ENCODE results near the gene AURKAIP1.
"Not testable (repeated sequence)": the region's sequence is repeated elsewhere in the genome, so short reads cannot be mapped to it uniquely, and the experiment has no call there.

Gene AURKAIP1

GRCh38 chr1:1418464-1419362, 43.7 kb upstream of the AURKAIP1 start:
- DNase-seq (ENCODE audit: low read depth in 1 of 2, low spot score in 1 of 2) = no peak
- Histone ChIP-seq H3K4me3 (replicated peaks; ENCODE audit: insufficient read depth, low read length) (no peak overlapping the region), H3K27me3 (ENCODE audit: insufficient read depth, poor library complexity, severe bottlenecking) (no peaks in the 10 kb centered on the region), H3K27ac (replicated peaks) (no peak overlapping the region)
- TF ChIP-seq, protein P1, sequence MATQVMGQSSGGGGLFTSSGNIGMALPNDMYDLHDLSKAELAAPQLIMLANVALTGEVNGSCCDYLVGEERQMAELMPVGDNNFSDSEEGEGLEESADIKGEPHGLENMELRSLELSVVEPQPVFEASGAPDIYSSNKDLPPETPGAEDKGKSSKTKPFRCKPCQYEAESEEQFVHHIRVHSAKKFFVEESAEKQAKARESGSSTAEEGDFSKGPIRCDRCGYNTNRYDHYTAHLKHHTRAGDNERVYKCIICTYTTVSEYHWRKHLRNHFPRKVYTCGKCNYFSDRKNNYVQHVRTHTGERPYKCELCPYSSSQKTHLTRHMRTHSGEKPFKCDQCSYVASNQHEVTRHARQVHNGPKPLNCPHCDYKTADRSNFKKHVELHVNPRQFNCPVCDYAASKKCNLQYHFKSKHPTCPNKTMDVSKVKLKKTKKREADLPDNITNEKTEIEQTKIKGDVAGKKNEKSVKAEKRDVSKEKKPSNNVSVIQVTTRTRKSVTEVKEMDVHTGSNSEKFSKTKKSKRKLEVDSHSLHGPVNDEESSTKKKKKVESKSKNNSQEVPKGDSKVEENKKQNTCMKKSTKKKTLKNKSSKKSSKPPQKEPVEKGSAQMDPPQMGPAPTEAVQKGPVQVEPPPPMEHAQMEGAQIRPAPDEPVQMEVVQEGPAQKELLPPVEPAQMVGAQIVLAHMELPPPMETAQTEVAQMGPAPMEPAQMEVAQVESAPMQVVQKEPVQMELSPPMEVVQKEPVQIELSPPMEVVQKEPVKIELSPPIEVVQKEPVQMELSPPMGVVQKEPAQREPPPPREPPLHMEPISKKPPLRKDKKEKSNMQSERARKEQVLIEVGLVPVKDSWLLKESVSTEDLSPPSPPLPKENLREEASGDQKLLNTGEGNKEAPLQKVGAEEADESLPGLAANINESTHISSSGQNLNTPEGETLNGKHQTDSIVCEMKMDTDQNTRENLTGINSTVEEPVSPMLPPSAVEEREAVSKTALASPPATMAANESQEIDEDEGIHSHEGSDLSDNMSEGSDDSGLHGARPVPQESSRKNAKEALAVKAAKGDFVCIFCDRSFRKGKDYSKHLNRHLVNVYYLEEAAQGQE (IDR thresholded peaks at IDR 0.05; ENCODE audit: insufficient replicate concordance, low read depth) = no peak
- no peak for TF ChIP-seq SPI1 (IDR thresholded peaks at IDR 0.05; ENCODE audit: borderline replicate concordance, low read depth)
- TF ChIP-seq GABPA (IDR thresholded peaks at IDR 0.05; ENCODE audit: low read depth) = no peak
- TF ChIP-seq, protein P2, sequence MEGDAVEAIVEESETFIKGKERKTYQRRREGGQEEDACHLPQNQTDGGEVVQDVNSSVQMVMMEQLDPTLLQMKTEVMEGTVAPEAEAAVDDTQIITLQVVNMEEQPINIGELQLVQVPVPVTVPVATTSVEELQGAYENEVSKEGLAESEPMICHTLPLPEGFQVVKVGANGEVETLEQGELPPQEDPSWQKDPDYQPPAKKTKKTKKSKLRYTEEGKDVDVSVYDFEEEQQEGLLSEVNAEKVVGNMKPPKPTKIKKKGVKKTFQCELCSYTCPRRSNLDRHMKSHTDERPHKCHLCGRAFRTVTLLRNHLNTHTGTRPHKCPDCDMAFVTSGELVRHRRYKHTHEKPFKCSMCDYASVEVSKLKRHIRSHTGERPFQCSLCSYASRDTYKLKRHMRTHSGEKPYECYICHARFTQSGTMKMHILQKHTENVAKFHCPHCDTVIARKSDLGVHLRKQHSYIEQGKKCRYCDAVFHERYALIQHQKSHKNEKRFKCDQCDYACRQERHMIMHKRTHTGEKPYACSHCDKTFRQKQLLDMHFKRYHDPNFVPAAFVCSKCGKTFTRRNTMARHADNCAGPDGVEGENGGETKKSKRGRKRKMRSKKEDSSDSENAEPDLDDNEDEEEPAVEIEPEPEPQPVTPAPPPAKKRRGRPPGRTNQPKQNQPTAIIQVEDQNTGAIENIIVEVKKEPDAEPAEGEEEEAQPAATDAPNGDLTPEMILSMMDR (IDR thresholded peaks at IDR 0.05; ENCODE audit: insufficient read depth, low read length) = no peak
- no peak for TF ChIP-seq POLR2AphosphoS5 (IDR thresholded peaks at IDR 0.05; ENCODE audit: low read depth)

- H3K27ac ChIP-seq (replicated peaks); DNase-seq (ENCODE audit: low read depth in 1 of 2, low spot score in 1 of 2); H3K27me3 ChIP-seq (ENCODE audit: insufficient read depth, poor library complexity, severe bottlenecking); H3K4me3 ChIP-seq (replicated peaks; ENCODE audit: insufficient read depth, low read length): not testable (repeated sequence)
Measured at GRCh38 chr1:1417825-1418463, 42.9 kb upstream of the AURKAIP1 start.

- H3K27ac ChIP-seq (replicated peaks); H3K4me3 ChIP-seq (replicated peaks; ENCODE audit: insufficient read depth, low read length); H3K27me3 ChIP-seq (ENCODE audit: insufficient read depth, poor library complexity, severe bottlenecking); DNase-seq (ENCODE audit: low read depth in 1 of 2, low spot score in 1 of 2): not testable (repeated sequence)
Measured at GRCh38 chr1:1417396-1417795, 42.4 kb upstream of the AURKAIP1 start.

DNA sequence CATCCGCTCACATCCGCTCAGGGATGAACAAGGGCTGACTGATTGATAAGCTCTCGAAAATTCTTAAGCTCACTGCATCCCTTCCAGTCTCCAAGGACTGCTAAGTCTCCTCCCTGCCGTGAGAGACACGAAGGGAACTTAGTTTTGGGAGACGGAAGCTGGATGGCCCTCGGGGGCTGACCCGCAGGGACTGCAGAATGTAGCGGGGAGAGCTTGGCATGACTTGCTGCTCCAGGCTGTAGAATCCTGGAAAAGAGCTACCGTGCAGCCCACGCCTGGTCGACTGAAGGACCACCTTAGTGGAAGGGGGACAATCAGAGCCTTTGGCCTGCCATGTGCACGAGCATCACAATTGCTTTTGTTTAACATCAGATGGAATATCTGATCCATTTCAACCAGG, 40.7 kb upstream of the AURKAIP1 start:
- DNase-seq (ENCODE audit: low read depth in 1 of 2, low spot score in 1 of 2) = no peak
- TF ChIP-seq POLR2AphosphoS5 (IDR thresholded peaks at IDR 0.05; ENCODE audit: low read depth) (no peak), SPI1 (IDR thresholded peaks at IDR 0.05; ENCODE audit: borderline replicate concordance, low read depth) (no peak), GABPA (IDR thresholded peaks at IDR 0.05; ENCODE audit: low read depth) (no peak)
- TF ChIP-seq, protein P1 (IDR thresholded peaks at IDR 0.05; ENCODE audit: insufficient replicate concordance, low read depth) = no peak
- TF ChIP-seq, protein P2 (IDR thresholded peaks at IDR 0.05; ENCODE audit: insufficient read depth, low read length) = no peak
- no peak overlapping the region for H3K27ac ChIP-seq (replicated peaks)
- no peak overlapping the region for H3K4me3 ChIP-seq (replicated peaks; ENCODE audit: insufficient read depth, low read length)
- H3K27me3 ChIP-seq (ENCODE audit: insufficient read depth, poor library complexity, severe bottlenecking) = no peaks in the 10 kb centered on the region

GRCh38 chr1:1412311-1412902, 37.4 kb upstream of the AURKAIP1 start:
- not testable (repeated sequence) for DNase-seq (ENCODE audit: low read depth in 1 of 2, low spot score in 1 of 2); H3K27me3 ChIP-seq (ENCODE audit: insufficient read depth, poor library complexity, severe bottlenecking); H3K27ac ChIP-seq (replicated peaks); H3K4me3 ChIP-seq (replicated peaks; ENCODE audit: insufficient read depth, low read length)

Data from HL-60 (cell line).